Astrocyte (in vitro differentiated cells and primary cell): ENCODE results near the gene PSMD4.

ENCODE experiments used
- CTCF ChIP-seq: IDR thresholded peaks from 2 replicates; pipeline ENCODE4 v1.5.1; 2011; ENCODE audit warnings: low read depth, mild to moderate bottlenecking, inconsistent platforms, low read length, moderate library complexity; ENCODE audit not compliant: insufficient read depth
- EZH2 ChIP-seq: IDR thresholded peaks from 2 replicates; pipeline ENCODE4 v1.6.1; 2012; ENCODE audit warnings: mild to moderate bottlenecking, low read length, inconsistent platforms; ENCODE audit not compliant: insufficient read depth

- TF ChIP-seq CTCF (no peak), EZH2 (no peak)
Observed at GRCh38 chr1:151311011-151311410, 56.5 kb downstream of the PSMD4 start.
